T-helper 2 cell treated with Interferon-gamma antibody and Interleukin-4, amounts not matched to agents 100 ng/mL and 5 ng/mL, for 36 hours (primary cell): ENCODE results near the gene NCF1. TPM values are rescaled to one million over a fixed set of nuclear protein-coding genes. Genes with fewer than 3 reads are reported as not detected.
"Not testable (repeated sequence)": the region's sequence is repeated elsewhere in the genome, so short reads cannot be mapped to it uniquely, and the experiment has no call there.

Experiments
- intact Hi-C: fragments of 100-400 bp; cut with micrococcal nuclease; formaldehyde crosslinking; loops from one replicate; pipeline ENCODE4 v1.15.1; 2023
- total RNA-seq: library from RNA; stranded (reverse); gene quantifications from 2 replicates; pipeline ENCODE4 v1.2.3, GENCODE V29; 2022

NCF1 gene
- total RNA-seq, result 1.4 and 2.2 TPM in 2 replicates

DNA sequence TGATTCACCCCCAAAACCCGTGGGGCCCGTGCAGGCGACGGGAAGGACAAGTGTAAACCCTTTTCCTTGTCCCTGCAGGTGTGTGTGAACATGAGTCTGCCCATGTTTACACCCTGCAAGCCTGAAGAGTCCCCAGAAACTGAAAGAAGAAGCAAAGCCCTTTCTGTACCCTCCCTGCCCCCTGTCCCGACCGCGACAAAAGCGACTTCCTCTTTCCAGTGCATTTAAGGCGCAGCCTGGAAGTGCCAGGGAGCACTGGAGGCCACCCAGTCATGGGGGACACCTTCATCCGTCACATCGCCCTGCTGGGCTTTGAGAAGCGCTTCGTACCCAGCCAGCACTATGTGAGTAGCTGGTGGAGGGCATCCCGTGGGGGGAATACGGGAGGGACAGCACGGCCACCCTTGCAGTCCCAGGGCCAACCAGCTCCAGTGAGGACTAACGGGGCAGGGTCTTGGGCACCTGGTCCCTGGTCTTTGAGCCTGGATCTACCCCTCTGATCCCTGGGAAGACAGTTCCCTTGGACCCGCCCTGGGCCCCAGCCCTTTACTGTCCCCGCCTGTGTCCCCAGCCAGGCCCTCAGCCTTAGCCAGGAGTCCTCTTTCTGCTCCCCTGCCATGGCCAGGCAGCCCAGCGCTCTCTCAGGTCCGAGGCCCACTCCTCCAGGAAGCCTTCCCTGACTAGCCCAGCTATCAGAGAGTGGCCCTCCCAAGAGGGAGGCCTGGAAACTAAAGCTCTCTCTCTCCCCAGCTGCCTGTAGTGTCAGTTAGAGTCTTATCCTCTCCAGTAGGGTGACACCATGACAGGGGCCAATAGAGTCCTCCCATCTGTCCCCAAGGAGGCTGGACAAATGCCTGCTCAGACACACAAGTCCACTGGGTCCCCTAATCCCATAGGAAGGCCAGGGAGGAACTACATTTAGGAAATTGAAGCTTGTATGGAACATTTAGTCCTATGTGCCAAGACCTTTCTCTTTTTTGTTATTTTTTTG lies at the start of gene NCF1:
NCF1 (plus strand) TSS at position 252 of the 991 bp plus-strand sequence; CDS start at position 273, 21 bp downstream.
- intact Hi-C loops, result not testable (repeated sequence)

- intact Hi-C loops, result no loop called here
Measured at GRCh38 chr7:74725840-74726239, 48.0 kb upstream of the NCF1 start.

GRCh38 chr7:74726309-74727101 lies 47.3 kb upstream of the NCF1 start:
- intact Hi-C loops, result no loop called here

DNA sequence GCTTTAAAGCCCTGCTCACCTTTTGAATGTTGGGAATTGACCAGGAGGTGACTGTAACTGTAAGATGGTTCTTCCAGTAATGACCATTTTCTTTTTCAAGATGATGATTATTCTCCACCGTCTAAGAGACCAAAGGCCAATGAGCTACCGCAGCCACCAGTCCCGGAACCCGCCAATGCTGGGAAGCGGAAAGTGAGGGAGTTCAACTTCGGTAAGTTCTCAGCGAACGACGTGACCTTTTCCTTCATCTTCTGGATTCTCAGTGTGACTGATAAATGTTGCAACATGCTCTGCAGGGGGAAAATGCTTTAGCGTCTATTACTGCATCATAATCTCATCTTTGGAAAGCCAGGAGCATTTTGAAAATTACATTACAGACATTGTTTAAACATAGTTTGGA lies 45.1 kb upstream of the NCF1 start:
- intact Hi-C loops, result not testable (repeated sequence)

DNA sequence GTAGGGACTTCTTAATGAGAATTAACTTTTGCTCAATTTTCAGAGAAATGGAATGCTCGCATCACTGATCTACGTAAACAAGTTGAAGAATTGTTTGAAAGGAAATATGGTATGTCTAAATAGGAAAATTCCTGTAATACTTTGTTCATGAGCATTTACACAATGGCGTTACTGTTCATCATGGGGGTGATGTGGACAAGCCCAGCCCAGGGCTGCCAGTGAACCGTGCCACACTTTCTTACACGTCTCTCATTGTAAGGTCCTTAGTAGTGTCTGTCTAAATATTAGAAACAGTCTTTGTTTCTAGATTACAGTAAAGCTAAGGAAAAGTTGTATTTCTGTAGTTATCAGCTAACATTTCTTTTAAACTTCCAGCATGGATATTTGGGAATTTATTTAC lies 43.6 kb upstream of the NCF1 start:
- intact Hi-C loops, result not testable (repeated sequence)

- intact Hi-C loops, result not testable (repeated sequence)
Measured at GRCh38 chr7:74739974-74740703, 33.7 kb upstream of the NCF1 start.

GRCh38 chr7:74743936-74744557 lies 29.8 kb upstream of the NCF1 start:
- intact Hi-C loops, result not testable (repeated sequence)

GRCh38 chr7:74753921-74754482 lies 19.8 kb upstream of the NCF1 start:
- intact Hi-C loops, result not testable (repeated sequence)

DNA sequence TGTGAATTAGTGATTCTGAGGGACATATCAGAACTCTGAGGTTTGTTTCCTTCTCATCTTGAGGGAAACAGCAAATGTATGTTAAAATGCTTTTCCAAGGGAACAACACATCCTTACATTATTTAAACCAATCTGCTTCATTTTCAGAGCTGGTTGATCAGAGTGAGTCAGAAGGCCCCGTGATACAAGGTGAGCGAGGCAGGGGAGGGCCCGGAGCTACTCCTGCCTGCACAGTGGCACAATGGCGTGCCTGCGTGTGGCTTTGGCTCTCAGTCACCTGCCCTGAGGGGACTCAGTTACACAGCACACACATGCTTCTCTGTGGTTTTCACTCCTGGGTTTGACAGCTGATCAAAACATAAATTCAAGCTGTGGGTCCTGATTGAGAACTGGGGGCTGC lies 17.1 kb upstream of the NCF1 start:
- intact Hi-C loops, result not testable (repeated sequence)

GRCh38 chr7:74758268-74758667 lies 15.5 kb upstream of the NCF1 start:
- intact Hi-C loops, result not testable (repeated sequence)

GRCh38 chr7:74758982-74759381 lies 14.8 kb upstream of the NCF1 start:
- intact Hi-C loops, result not testable (repeated sequence)

DNA sequence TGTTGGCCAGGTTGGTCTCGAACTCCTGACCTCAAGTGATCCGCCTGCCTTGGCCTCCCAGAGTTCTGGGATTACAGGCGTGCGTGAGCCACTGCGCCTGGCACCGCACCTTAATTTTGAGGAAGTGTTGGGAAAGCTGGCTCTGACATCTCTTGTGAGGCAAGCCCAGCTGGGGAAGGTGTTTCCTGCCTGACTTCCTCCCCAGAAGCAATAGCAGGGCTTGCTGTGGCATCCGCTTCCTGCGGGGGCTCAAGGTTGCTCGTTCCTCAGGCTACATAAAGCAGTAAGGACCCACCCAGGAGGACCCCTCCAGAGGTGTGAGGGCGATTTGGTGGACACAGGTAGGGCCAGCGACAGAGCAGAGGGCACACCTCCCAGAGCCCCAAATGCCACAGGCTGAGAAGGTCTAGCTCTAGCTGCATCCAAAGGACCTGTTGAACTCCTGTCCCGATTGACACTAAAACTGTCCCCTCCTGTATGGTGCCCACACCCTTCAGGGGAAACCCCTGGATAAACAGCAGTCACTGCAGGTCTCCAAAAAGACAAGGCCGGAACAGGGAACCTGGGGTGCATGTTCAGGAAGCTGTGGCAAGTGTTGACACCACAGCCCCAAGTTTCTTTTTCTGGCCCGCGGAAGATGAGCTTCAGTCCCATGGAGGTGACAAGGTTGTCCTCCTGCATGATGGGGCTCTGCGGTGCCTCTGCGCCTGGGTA lies 8.4 kb upstream of the NCF1 start:
- intact Hi-C loops, result not testable (repeated sequence)

- intact Hi-C loops, result not testable (repeated sequence)
Measured at GRCh38 chr7:74766509-74766908, 7.3 kb upstream of the NCF1 start.

DNA sequence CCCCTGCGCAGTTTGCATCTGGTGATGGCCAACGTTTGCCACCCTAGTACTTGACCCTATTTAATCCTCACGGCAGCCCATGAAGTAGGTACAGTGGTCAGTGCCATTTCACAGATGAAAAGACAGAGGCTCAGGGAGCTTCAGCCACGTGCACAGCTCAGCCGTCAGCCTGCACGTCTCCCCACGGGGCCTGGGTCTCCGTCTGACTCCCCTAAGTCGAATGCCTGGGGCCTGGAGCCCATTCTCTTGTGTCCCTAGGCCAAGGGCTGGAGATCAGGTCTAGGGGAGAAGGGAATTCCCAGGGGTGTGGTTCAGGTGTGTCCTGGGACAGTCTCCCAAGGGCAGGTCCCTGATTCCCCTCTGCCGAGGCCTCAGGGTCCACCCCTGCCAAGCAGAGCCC lies 6.8 kb upstream of the NCF1 start:
- intact Hi-C loops, result not testable (repeated sequence)

GRCh38 chr7:74770062-74770461 lies 3.7 kb upstream of the NCF1 start:
- intact Hi-C loops, result not testable (repeated sequence)

GRCh38 chr7:74772093-74772492 lies 1.7 kb upstream of the NCF1 start:
- intact Hi-C loops, result not testable (repeated sequence)

GRCh38 chr7:74775111-74775510 lies 1.3 kb downstream of the NCF1 start:
- intact Hi-C loops, result not testable (repeated sequence)

- intact Hi-C loops, result not testable (repeated sequence)
Measured at GRCh38 chr7:74779053-74779452, 5.2 kb downstream of the NCF1 start.

DNA sequence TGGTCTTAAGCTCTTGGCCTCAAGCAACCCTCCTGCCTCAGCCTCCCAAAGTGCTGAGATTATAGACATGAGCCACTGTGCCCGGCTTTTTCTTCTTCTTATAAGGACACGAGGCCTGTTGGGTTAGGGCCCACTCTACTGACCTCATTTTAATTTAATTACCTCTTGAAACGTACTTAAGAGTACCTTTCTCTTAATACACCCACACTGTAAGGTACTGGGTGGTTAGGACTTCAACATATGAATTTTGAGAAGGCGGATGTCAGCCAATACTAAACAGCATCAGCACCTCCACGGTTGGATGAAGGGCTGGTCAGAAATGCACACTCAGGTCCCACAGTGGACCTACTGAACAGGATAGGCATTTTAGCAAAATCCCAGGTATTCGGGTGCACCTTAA lies 7.9 kb downstream of the NCF1 start:
- intact Hi-C loops, result not testable (repeated sequence)

- intact Hi-C loops, result not testable (repeated sequence)
Measured at GRCh38 chr7:74783595-74783994, 9.8 kb downstream of the NCF1 start.
